VCaP (cell line): Measurements from ENCODE around the gene CEACAM6.
A peak's percentile ranks its signal among the peaks of the same experiment; 100 is the strongest.
"Not testable (repeated sequence)": the region's sequence is repeated elsewhere in the genome, so short reads cannot be mapped to it uniquely, and the experiment has no call there.

Experiments
- H3K27ac ChIP-seq: fragments of 450-650 bp; 2 replicates; pipeline ENCODE4 v1.5.1; 2017
- CTCF ChIP-seq: fragments of 450-650 bp; conservative IDR thresholded peaks from 2 replicates; pipeline ENCODE4 v1.5.1; 2017; ENCODE audit warnings: mild to moderate bottlenecking, moderate library complexity

CEACAM6 gene

GRCh38 chr19:41755328-41755913 is at the start of gene CEACAM6:
Gene CEACAM6, plus strand, starts transcription at chr19:41755530. Its CDS starts 109 bp downstream, at chr19:41755639.
- H3K27ac ChIP-seq = no peak within 1 kb of the TSS
- TF ChIP-seq CTCF = no peak

GRCh38 chr19:41706741-41707501 is 48.4 kb upstream of the CEACAM6 start:
- H3K27ac ChIP-seq = peak overlapping the region; percentile 52; the same call in 1 of the 2 replicates

GRCh38 chr19:41707502-41707812 is 47.9 kb upstream of the CEACAM6 start:
- no peak overlapping the region for H3K27ac ChIP-seq
- TF ChIP-seq CTCF = no peak

More at GRCh38 chr19:41706741-41707501, 48.4 kb upstream of the CEACAM6 start:
- peak; percentile 100 for TF ChIP-seq CTCF

GRCh38 chr19:41707871-41708371 is 47.4 kb upstream of the CEACAM6 start:
- no peak overlapping the region for H3K27ac ChIP-seq
- no peak for TF ChIP-seq CTCF

- TF ChIP-seq CTCF = no peak
- H3K27ac ChIP-seq = no peak within 1 kb of the TSS
These were observed 46.8 kb upstream of the CEACAM6 start, which contains the start of gene CEACAM5 for GRCh38 chr19:41708481-41708880. Gene CEACAM5, plus strand, starts transcription at chr19:41708626. Its CDS starts 106 bp downstream, at chr19:41708732.

GRCh38 chr19:41709516-41709915 is 45.8 kb upstream of the CEACAM6 start:
- not testable (repeated sequence) for H3K27ac ChIP-seq

- H3K27ac ChIP-seq = no peak overlapping the region
- TF ChIP-seq CTCF = no peak
These were observed 45.2 kb upstream of the CEACAM6 start for GRCh38 chr19:41709951-41710645.
